T-cell (primary cell): Measurements from ENCODE around the gene SEMA3D. TPM values are rescaled to one million over a fixed set of nuclear protein-coding genes. Genes with fewer than 3 reads are reported as not detected.

Source experiments
- ATAC-seq, 4 experiments: fragments of 200-7000 bp in 3 of 4; fragments of 150-1000 bp in 1 of 4; cut with Tn5 transposase; replicated peaks in 1 of 4; 1 replicate in 3 of 4; 2 replicates in 1 of 4; pipeline ENCODE4 v1.10.0; 2021; ENCODE audit warnings: moderate library complexity in 3 of 4, mild to moderate bottlenecking in 2 of 4, moderate number of reproducible peaks in 1 of 4
- CTCF ChIA-PET, 2 donors: fragments of 300-600 bp; sonication (Branson Sonifier 250); formaldehyde crosslinking; loops; one replicate each; lab custom pipeline; 2022; ENCODE audit warnings: antibody characterized with exemption in 2 of 2; lab: Charles Lee
- POLR2A ChIA-PET, 2 donors: fragments of 300-600 bp; sonication (Branson Sonifier 250); formaldehyde crosslinking; loops; one replicate each; lab custom pipeline; 2022; ENCODE audit warnings: antibody characterized with exemption in 2 of 2; lab: Charles Lee
- DNase-seq, 35 experiments: peaks; one replicate each; pipeline versions ENCODE4 v3.0.0 to v3.0.0-alpha.2; 2013 to 2023
- H3K27ac ChIP-seq: one replicate; pipeline ENCODE4 v1.5.1; 2013; ENCODE audit warnings: low read length
- H3K27me3 ChIP-seq, 2 experiments: replicated peaks in 1 of 2; 1 replicate in 1 of 2; 2 replicates in 1 of 2; pipeline versions ENCODE4 v1.6.1 to v1.7.0; 2013; ENCODE audit warnings: low read length in 1 of 2, mixed read lengths in 1 of 2; ENCODE audit not compliant: control insufficient read depth in 2 of 2, insufficient read depth in 2 of 2; ENCODE audit errors: extremely low read depth in 1 of 2
- H3K36me3 ChIP-seq, 2 donors: 1 replicate in 1 of 2; 2 replicates in 1 of 2; pipeline versions ENCODE4 v1.6.1 to v1.7.0; 2013; ENCODE audit warnings: low read length in 1 of 2; ENCODE audit not compliant: control insufficient read depth in 2 of 2, insufficient read depth in 1 of 2; ENCODE audit errors: extremely low read depth in 1 of 2
- H3K4me1 ChIP-seq, 2 experiments: 1 replicate in 1 of 2; 2 replicates in 1 of 2; pipeline versions ENCODE4 v1.6.1 to v1.7.0; 2013; ENCODE audit warnings: low read length in 2 of 2, mixed read lengths in 1 of 2; ENCODE audit not compliant: insufficient read depth in 2 of 2, control insufficient read depth in 1 of 2; ENCODE audit errors: extremely low read depth in 1 of 2
- H3K4me3 ChIP-seq, 2 donors: 1 replicate in 1 of 2; 2 replicates in 1 of 2; pipeline versions ENCODE4 v1.5.1 to v1.7.0; 2013; ENCODE audit warnings: mild to moderate bottlenecking in 2 of 2, low read length in 1 of 2, moderate library complexity in 1 of 2; ENCODE audit not compliant: control insufficient read depth in 1 of 2; ENCODE audit errors: extremely low read depth in 1 of 2
- H3K9me3 ChIP-seq: 2 replicates; pipeline ENCODE4 v1.7.0; 2013
- H3K27ac Mint-ChIP-seq, 2 donors: one replicate each; pipeline ENCODE4 v1.8.0; 2020 to 2021; ENCODE audit warnings: mild to moderate bottlenecking in 2 of 2, mixed read lengths in 2 of 2
- H3K27me3 Mint-ChIP-seq, 2 donors: one replicate each; pipeline ENCODE4 v1.8.0; 2021 to 2022; ENCODE audit warnings: mixed read lengths in 2 of 2
- H3K36me3 Mint-ChIP-seq: one replicate; pipeline ENCODE4 v1.8.0; 2021; ENCODE audit warnings: mixed read lengths
- H3K4me1 Mint-ChIP-seq, 3 donors: one replicate each; pipeline ENCODE4 v1.8.0; 2020 to 2022; ENCODE audit warnings: mixed read lengths in 3 of 3, mild to moderate bottlenecking in 1 of 3
- H3K4me3 Mint-ChIP-seq, 3 donors: one replicate each; pipeline ENCODE4 v1.8.0; 2020 to 2022; ENCODE audit warnings: mild to moderate bottlenecking in 3 of 3, mixed read lengths in 3 of 3, moderate library complexity in 3 of 3
- H3K9me3 Mint-ChIP-seq, 3 donors: one replicate each; pipeline ENCODE4 v1.8.0; 2020 to 2022; ENCODE audit warnings: mixed read lengths in 3 of 3
- WGBS: methylation state at CpG from one replicate; pipeline ENCODE4 v1.1.5; 2013; ENCODE audit warnings: missing lambda C conversion rate; ENCODE audit not compliant: insufficient coverage; 5-methylcytosine and 5-hydroxymethylcytosine counted together
- total RNA-seq, 35 experiments: library from RNA in 6 of 35; stranded (reverse) in 6 of 35; fragments of 120-200 nt in 1 of 35; gene quantifications; one replicate each; pipeline versions ENCODE4 v1.2.1 to v1.2.4 and lab custom pipeline; 2013 to 2026

The SEMA3D gene
- total RNA-seq, 5 donors from 2014 or later (not counting 1 experiment from before 2014, with no cell fraction given) = 0.29 TPM; not detected in 4

DNA sequence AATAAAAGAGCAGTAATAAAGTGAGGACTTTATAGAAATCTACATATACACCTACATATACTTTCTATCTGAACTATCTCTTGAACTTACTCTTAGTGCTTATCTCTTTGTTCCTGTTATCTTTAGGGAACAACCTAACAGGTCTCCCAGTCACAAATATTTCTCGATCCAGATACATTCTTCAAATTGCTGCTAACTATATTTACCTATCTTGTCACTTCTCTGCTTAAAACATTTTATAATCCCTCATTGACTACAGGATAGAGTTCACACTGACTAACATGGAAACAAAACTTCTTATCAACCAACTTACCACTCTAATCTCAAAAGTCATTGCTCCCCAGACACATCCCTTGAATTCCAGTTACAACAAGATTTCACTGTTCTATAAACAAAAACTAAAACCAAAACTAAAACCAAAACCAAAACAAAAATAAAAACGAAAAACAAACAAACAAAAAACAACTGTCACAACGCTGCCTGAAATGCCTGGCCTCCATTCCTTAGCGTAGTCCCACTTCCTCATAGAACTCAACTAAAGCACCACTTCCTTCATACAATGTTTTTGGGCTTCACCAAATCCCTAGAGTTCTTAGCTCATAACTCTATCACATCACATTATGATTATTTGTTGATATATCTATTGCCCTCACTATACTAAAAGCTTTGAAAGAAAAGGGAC, 134.7 kb downstream of the SEMA3D start:
- no peaks in the 10 kb centered on the region for H3K36me3 ChIP-seq
- Mint-ChIP-seq H3K4me1 (no peaks in the 10 kb centered on the region), H3K27ac (no peak overlapping the region), H3K4me3 (no peak overlapping the region), H3K9me3 (peaks cover 0 to 3% (median 0%) of the 10 kb centered on the region in 3 donors), H3K36me3 (no peaks in the 10 kb centered on the region), H3K27me3 (no peaks in the 10 kb centered on the region)
- no peaks in the 10 kb centered on the region for H3K4me1 ChIP-seq
- no peak overlapping the region for H3K27ac ChIP-seq
- CTCF ChIA-PET = no interaction called here
- 80% methylated on average over 2 of the region's 4 CpGs for WGBS
- no peak for ATAC-seq
- DNase-seq = no peak
- H3K4me3 ChIP-seq = no peak overlapping the region
- H3K9me3 ChIP-seq = no peaks in the 10 kb centered on the region
- no peaks in the 10 kb centered on the region for H3K27me3 ChIP-seq
- POLR2A ChIA-PET = no interaction called here

DNA sequence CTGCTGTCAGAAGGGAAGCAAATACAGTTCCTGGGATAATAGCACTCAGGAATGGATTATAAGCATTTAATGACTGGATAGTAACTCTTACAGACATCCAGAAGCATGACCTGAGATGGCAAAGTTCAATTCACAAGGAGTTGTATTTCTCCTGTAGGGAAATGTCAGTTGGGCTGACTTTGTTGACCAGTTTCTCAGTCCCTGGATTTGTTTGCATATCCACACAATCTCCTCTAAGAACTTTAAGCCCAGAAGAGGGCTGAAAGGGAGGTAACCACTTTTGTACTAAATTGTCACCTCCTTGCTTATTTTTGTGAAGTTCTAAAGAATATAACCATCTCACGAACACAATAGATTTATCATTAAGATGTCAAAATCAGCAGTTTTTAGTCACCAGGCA, 140.3 kb downstream of the SEMA3D start:
- WGBS = no CpG with 5 or more reads among the region's 1 CpG
- no peaks in the 10 kb centered on the region for H3K4me1 ChIP-seq
- Mint-ChIP-seq H3K9me3 (no peaks in the 10 kb centered on the region), H3K27me3 (no peaks in the 10 kb centered on the region), H3K4me1 (no peaks in the 10 kb centered on the region), H3K36me3 (no peaks in the 10 kb centered on the region), H3K4me3 (no peak overlapping the region), H3K27ac (no peak overlapping the region)
- no peaks in the 10 kb centered on the region for H3K9me3 ChIP-seq
- H3K4me3 ChIP-seq = no peak overlapping the region
- DNase-seq = no peak
- H3K27me3 ChIP-seq = no peaks in the 10 kb centered on the region
- CTCF ChIA-PET = no interaction called here
- H3K27ac ChIP-seq = no peak overlapping the region
- no peaks in the 10 kb centered on the region for H3K36me3 ChIP-seq
- no peak for ATAC-seq
- POLR2A ChIA-PET = no interaction called here

DNA sequence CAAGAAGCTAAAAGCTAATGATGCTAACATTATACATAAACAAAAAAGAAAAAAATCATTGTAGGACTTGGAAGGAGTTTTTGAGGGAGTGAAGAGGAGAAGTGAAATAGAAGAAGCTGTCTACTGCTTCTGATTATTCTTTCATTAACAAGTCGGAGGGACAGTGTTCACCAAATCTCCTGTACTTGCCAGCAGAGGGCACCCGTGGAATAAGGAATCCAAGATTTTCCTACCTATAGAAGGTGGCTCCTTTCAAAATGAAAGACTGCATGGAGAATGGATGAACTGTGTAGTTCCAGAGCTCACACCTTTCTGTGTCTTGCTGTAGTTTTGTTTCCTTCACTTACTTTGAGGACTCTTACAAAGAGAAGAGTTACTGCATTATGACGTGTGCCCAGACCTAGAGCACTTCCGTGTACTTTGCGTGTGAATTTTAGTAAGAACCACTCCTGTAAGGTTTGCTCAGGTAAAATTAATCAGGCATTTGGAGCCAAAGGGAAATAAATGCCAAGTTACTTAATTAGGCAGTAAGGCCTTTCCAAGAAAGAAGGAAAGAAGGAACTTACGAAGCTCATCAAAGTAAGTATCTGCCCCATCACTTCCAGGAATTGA, 145.1 kb downstream of the SEMA3D start:
- Histone ChIP-seq H3K27me3 (no peaks in the 10 kb centered on the region), H3K4me3 (no peak overlapping the region), H3K4me1 (no peaks in the 10 kb centered on the region), H3K36me3 (no peaks in the 10 kb centered on the region), H3K9me3 (no peaks in the 10 kb centered on the region), H3K27ac (no peak overlapping the region)
- Mint-ChIP-seq H3K27me3 (no peaks in the 10 kb centered on the region), H3K4me1 (no peaks in the 10 kb centered on the region), H3K4me3 (no peak overlapping the region), H3K36me3 (no peaks in the 10 kb centered on the region), H3K9me3 (peaks cover 0 to 3% (median 0%) of the 10 kb centered on the region in 3 donors), H3K27ac (no peak overlapping the region)
- ATAC-seq = no peak
- 94% methylated on average over 3 of the region's 6 CpGs for whole genome bisulfite sequencing
- POLR2A ChIA-PET = interaction anchor here in 1 of 2 donors (0.6 kb wide), 1 partner anchor 48 kb away, joined by 6 read pairs; no protein-coding TSS in a partner anchor
- CTCF ChIA-PET = no interaction called here
- no peak for DNase-seq

DNA sequence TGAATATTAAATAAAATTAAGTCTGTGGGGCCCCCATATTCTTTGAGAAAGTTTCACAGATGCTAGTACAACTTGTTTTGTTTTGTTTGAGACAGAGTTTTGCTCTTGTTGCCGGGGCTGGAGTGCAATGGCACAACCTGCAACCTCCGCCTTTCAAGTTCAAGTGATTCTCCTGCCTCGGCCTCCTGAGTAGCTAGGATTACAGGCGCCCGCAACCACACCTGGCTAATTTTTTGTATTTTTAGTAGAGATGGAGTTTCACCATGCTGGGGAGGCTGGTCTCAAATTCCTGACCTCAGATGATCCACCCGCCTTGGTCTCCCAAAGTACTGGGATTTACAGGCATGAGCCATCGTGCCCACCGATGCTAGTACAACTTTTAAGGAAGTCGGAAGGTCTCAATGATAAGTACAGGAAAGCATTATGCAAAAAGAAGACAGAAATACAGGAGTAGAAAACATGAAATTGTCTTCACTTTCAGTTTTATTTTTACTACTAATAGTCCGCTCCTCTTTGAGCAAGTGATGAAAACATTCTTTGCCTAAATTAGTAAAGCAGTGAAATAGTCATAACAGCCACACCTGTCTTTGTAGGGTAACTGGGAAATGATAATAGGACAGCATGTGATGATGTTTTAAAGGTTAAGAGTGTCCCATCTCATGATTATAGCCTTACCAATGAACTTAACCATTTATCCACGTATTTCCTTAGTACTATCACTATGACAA, 147.5 kb downstream of the SEMA3D start:
- 62% methylated on average over 3 of the region's 11 CpGs for WGBS
- Histone ChIP-seq H3K27me3 (no peaks in the 10 kb centered on the region), H3K4me1 (no peaks in the 10 kb centered on the region), H3K9me3 (no peaks in the 10 kb centered on the region), H3K36me3 (no peaks in the 10 kb centered on the region), H3K4me3 (no peak overlapping the region), H3K27ac (no peak overlapping the region)
- CTCF ChIA-PET = interaction anchor here in 1 of 2 donors (0.7 kb wide), 1 partner anchor 12 kb away, joined by 7 read pairs; no protein-coding TSS in a partner anchor
- peaks cover 0 to 3% (median 0%) of the 10 kb centered on the region in 3 donors for H3K9me3 Mint-ChIP-seq
- DNase-seq = no peak
- no peaks in the 10 kb centered on the region for H3K36me3 Mint-ChIP-seq
- no peak for ATAC-seq
- POLR2A ChIA-PET = no interaction called here
- H3K4me1 Mint-ChIP-seq = no peaks in the 10 kb centered on the region
- no peak overlapping the region for H3K4me3 Mint-ChIP-seq
- H3K27ac Mint-ChIP-seq = no peak overlapping the region
- H3K27me3 Mint-ChIP-seq = no peaks in the 10 kb centered on the region

DNA sequence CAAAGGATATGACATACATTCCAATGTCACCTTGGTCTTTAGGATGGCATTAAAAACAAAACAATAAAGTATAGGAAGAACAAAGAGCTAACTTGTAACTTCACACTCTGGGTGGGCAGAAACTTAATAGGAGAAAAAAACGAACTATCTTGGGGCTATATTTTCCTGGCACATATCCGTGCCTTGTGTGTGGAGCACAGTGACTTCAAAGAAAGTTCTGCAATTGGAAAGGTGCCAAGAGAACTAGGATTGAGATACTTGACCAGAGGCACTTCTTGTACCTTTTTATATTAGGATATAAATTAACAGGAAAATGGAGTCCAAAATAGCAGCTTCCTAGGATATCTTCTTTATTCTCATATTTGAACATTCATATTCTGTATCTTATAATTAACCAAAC, 148.4 kb downstream of the SEMA3D start:
- no CpG with 5 or more reads among the region's 2 CpGs for WGBS
- Histone ChIP-seq H3K9me3 (no peaks in the 10 kb centered on the region), H3K4me1 (no peaks in the 10 kb centered on the region), H3K27me3 (no peaks in the 10 kb centered on the region), H3K4me3 (no peak overlapping the region), H3K36me3 (no peaks in the 10 kb centered on the region), H3K27ac (no peak overlapping the region)
- Mint-ChIP-seq H3K27ac (no peak overlapping the region), H3K4me3 (no peak overlapping the region), H3K27me3 (no peaks in the 10 kb centered on the region), H3K36me3 (no peaks in the 10 kb centered on the region), H3K4me1 (no peaks in the 10 kb centered on the region), H3K9me3 (peaks cover 0 to 3% (median 0%) of the 10 kb centered on the region in 3 donors)
- DNase-seq = no peak
- ATAC-seq = no peak
- POLR2A ChIA-PET = no interaction called here
- CTCF ChIA-PET = interaction anchor here in 1 of 2 donors (0.7 kb wide), 1 partner anchor 245 kb away, joined by 5 read pairs; no protein-coding TSS in a partner anchor

DNA sequence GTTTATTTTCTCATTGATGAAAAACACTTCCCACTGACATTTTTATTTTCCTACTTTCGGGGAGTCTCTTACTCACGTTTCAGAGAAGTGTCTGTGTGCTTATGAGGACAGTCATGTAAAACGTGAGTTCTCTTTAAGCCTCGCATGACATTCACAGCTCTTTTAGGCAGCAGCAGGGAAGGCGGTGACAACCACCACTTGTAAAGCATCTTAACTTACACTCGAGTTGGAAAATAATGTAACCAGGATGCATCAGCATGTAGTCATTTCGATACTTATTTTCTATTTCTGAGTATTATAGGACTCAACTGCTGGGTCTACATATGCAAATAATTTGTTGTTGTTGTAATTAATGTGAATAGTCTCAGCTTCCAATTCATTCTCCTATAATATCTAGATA, 153.6 kb downstream of the SEMA3D start:
- ATAC-seq (no peak), DNase-seq (no peak)
- no peaks in the 10 kb centered on the region for H3K4me1 ChIP-seq
- Mint-ChIP-seq H3K27me3 (peaks cover 0 to 6% of the 10 kb centered on the region in 2 donors), H3K36me3 (no peaks in the 10 kb centered on the region), H3K27ac (no peak overlapping the region), H3K4me3 (no peak overlapping the region), H3K9me3 (no peaks in the 10 kb centered on the region), H3K4me1 (no peaks in the 10 kb centered on the region)
- H3K4me3 ChIP-seq = no peak overlapping the region
- no peaks in the 10 kb centered on the region for H3K27me3 ChIP-seq
- H3K27ac ChIP-seq = no peak overlapping the region
- CTCF ChIA-PET = no interaction called here
- 86% methylated on average over 2 of the region's 7 CpGs for WGBS
- no peaks in the 10 kb centered on the region for H3K36me3 ChIP-seq
- no peaks in the 10 kb centered on the region for H3K9me3 ChIP-seq
- POLR2A ChIA-PET = interaction anchor here in 1 of 2 donors (0.6 kb wide), 1 partner anchor 1551 kb away, joined by 4 read pairs; no protein-coding TSS in a partner anchor
